Gastroesophageal sphincter (tissue), 3 donors: ENCODE measurements around the gene IL16.

Source experiments
- CTCF ChIP-seq, 4 experiments: fragments of 200-600 bp in 2 of 4; fragments of 450-650 bp in 2 of 4; sonication (generic) in 1 of 4; IDR thresholded peaks; one replicate each; pipeline ENCODE4 v1.5.1; 2017 to 2019; ENCODE audit warnings: antibody characterized with exemption in 4 of 4, mild to moderate bottlenecking in 2 of 4, moderate library complexity in 2 of 4
- EP300 ChIP-seq: sonication (generic); formaldehyde crosslinking; IDR thresholded peaks from one replicate; pipeline ENCODE4 v1.6.1; 2017; ENCODE audit warnings: antibody characterized with exemption, mild to moderate bottlenecking
- POLR2A ChIP-seq, 2 donors: fragments of 450-650 bp; IDR thresholded peaks; one replicate each; pipeline ENCODE4 v1.6.1; 2017; ENCODE audit warnings: antibody characterized with exemption in 2 of 2, mild to moderate bottlenecking in 2 of 2, moderate library complexity in 1 of 2
- POLR2AphosphoS5 ChIP-seq: sonication (generic); formaldehyde crosslinking; IDR thresholded peaks from one replicate; pipeline ENCODE4 v1.6.1; 2017; ENCODE audit warnings: antibody characterized with exemption

- no peak for TF ChIP-seq CTCF (IDR thresholded peaks at IDR 0.05)
- no peak for TF ChIP-seq EP300
- TF ChIP-seq POLR2AphosphoS5, result peak; percentile 17
- no peak for TF ChIP-seq POLR2A (IDR thresholded peaks at IDR 0.05)
These were observed 13.0 kb downstream of the IL16 start for GRCh38 chr15:81209635-81210034.
